Coronary artery (tissue), 2 donors: ENCODE results near the gene BID.

ENCODE experiments used
- DNase-seq: peaks from one replicate; pipeline ENCODE4 v3.0.0-alpha.2; 2017; ENCODE audit warnings: low spot score
- H3K27ac ChIP-seq, 2 donors: fragments of 200-600 bp; sonication (generic); one replicate each; pipeline ENCODE4 v1.5.1; 2016 to 2019
- H3K4me3 ChIP-seq: fragments of 200-600 bp; sonication (generic); 2 replicates; pipeline ENCODE4 v1.5.1; 2016; ENCODE audit warnings: mild to moderate bottlenecking, moderate library complexity
- CTCF ChIP-seq: fragments of 200-600 bp; sonication (generic); IDR thresholded peaks from one replicate; pipeline ENCODE4 v1.5.1; 2019; ENCODE audit warnings: antibody characterized with exemption

Gene BID

GRCh38 chr22:17729561-17729960, 44.7 kb downstream of the BID start:
- Histone ChIP-seq H3K27ac (no peak overlapping the region), H3K4me3 (no peak overlapping the region)
- DNase-seq = no peak
- no peak for TF ChIP-seq CTCF

- H3K27ac ChIP-seq = no peak overlapping the region
- H3K4me3 ChIP-seq = no peak overlapping the region
- no peak for DNase-seq
- TF ChIP-seq CTCF = no peak
These were observed 45.5 kb downstream of the BID start for GRCh38 chr22:17728786-17729185.

- Histone ChIP-seq H3K27ac (peak overlapping the region; percentile 46 to 84), H3K4me3 (no peak overlapping the region)
- no peak for TF ChIP-seq CTCF
- DNase-seq = no peak
These were observed 47.1 kb downstream of the BID start for GRCh38 chr22:17726928-17727897.

- no peak for TF ChIP-seq CTCF
- Histone ChIP-seq H3K4me3 (no peak overlapping the region), H3K27ac (peak overlapping the region; percentile 46 to 84)
- no peak for DNase-seq
These were observed 48.0 kb downstream of the BID start for GRCh38 chr22:17726006-17726927.

- no peak for TF ChIP-seq CTCF
- Histone ChIP-seq H3K27ac (peak overlapping the region in 1 of 2 donors; percentile 66), H3K4me3 (no peak overlapping the region)
- DNase-seq = no peak
These were observed 48.8 kb downstream of the BID start for GRCh38 chr22:17725500-17725796.

GRCh38 chr22:17724678-17725499, 49.4 kb downstream of the BID start:
- no peak for TF ChIP-seq CTCF
- H3K27ac ChIP-seq = peak overlapping the region in 1 of 2 donors; percentile 66
- no peak for DNase-seq
- no peak overlapping the region for H3K4me3 ChIP-seq
